OCI-LY3 (cell line): ENCODE data around the gene EXOSC10.

Experiments
- H2AFZ ChIP-seq: fragments of 200-600, 300-600 bp; shearing (Covaris generic); 2 replicates; pipeline ENCODE4 v1.6.0; 2014; ENCODE audit warnings: antibody characterized with exemption, low read depth, low read length
- H3K27ac ChIP-seq: fragments of 200-600, 300-600 bp; sonication (generic); 2 replicates; pipeline ENCODE4 v1.5.1; 2014; ENCODE audit warnings: mild to moderate bottlenecking, low read length, moderate library complexity, mixed read lengths
- H3K27me3 ChIP-seq: fragments of 200-600, 300-600 bp; sonication (generic); 2 replicates; pipeline ENCODE4 v1.6.1; 2014; ENCODE audit warnings: low read depth, low read length, mixed read lengths
- H3K36me3 ChIP-seq: fragments of 200-600, 300-600 bp; sonication (generic); replicated peaks from 2 replicates; pipeline ENCODE3; 2014; ENCODE audit warnings: low read depth, low read length, mixed read lengths
- H3K4me1 ChIP-seq: fragments of 300-600, 200-600 bp; sonication (generic); 2 replicates; pipeline ENCODE4 v1.6.1; 2014; ENCODE audit warnings: low read length, mixed read lengths
- H3K4me2 ChIP-seq: fragments of 200-600, 300-600 bp; sonication (generic); 2 replicates; pipeline ENCODE4 v1.6.1; 2014; ENCODE audit warnings: low read length, mixed read lengths
- H3K4me3 ChIP-seq: fragments of 300-600, 200-600 bp; sonication (generic); 2 replicates; pipeline ENCODE4 v1.5.1; 2014; ENCODE audit warnings: antibody characterized with exemption, mild to moderate bottlenecking, low read length, moderate library complexity
- H3K79me2 ChIP-seq: fragments of 300-600, 200-600 bp; shearing (Covaris generic); 2 replicates; pipeline ENCODE4 v1.6.1; 2014; ENCODE audit warnings: mild to moderate bottlenecking, low read length, mixed read lengths
- H3K9ac ChIP-seq: fragments of 300-600, 200-600 bp; shearing (Covaris generic); 2 replicates; pipeline ENCODE4 v1.6.0; 2014; ENCODE audit warnings: mild to moderate bottlenecking, low read length, moderate library complexity
- H3K9me3 ChIP-seq: fragments of 200-600, 300-600 bp; shearing (Covaris generic); 2 replicates; pipeline ENCODE4 v1.6.1; 2014; ENCODE audit warnings: low read length, mixed read lengths; ENCODE audit not compliant: insufficient read depth
- H4K20me1 ChIP-seq: fragments of 200-600, 300-600 bp; sonication (generic); 2 replicates; pipeline ENCODE4 v1.6.1; 2016; ENCODE audit warnings: low read length, mixed read lengths; ENCODE audit not compliant: insufficient read depth
- CTCF ChIP-seq: fragments of 200-600, 300-600 bp; sonication (generic); IDR thresholded peaks from 2 replicates; pipeline ENCODE4 v1.5.1; 2014; ENCODE audit warnings: antibody characterized with exemption, low read length, low read depth
- EZH2phosphoT487 ChIP-seq: fragments of 200-600 bp; shearing (Covaris generic); IDR thresholded peaks from 2 replicates; pipeline ENCODE4 v1.6.1; 2018; ENCODE audit warnings: antibody characterized with exemption, mixed run types, low read depth

The EXOSC10 gene

GRCh38 chr1:11062965-11063401, 36.7 kb downstream of the EXOSC10 start:
- Histone ChIP-seq H3K4me2 (no peak overlapping the region), H3K9me3 (no peaks in the 10 kb centered on the region), H3K36me3 (peaks cover 20% of the 10 kb centered on the region)

DNA sequence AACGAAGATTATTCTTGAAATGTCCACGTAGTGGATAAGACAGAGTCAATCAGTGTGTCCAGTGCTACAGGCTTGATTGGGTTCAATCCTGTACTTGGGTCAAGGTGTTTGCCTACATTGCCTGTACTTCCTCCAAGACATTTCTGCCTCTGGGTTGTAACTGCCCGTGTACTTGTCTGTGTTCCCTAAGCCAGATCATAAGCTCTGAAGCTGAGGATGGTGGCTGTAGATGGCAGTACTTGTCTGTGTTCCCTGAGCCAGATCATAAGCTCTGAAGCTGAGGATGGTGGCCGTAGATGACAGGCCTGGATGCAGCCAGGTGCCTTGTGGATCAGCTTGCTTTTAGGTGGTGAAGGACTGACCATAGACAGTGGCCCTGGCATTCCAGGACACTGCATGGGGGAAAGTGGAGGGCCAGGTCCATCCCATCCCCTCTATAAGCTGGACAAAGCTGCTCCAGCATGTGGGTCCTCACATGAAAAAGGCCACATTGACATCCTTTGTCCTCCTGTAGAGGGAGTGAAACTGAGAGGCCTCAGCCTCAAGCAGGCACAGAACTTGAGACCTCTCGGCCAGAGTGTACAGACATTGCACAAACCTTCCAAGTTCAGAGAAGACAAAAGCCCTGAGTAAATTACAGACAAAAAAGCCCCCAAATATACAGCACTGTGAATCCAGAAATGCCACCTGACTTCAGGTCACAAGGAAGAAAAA, 37.9 kb downstream of the EXOSC10 start:
- Histone ChIP-seq H2AFZ (no peak overlapping the region), H3K9ac (no peak overlapping the region), H3K79me2 (peaks cover 31% of the 10 kb centered on the region), H3K27me3 (no peaks in the 10 kb centered on the region), H3K4me2 (no peak overlapping the region), H3K36me3 (peaks cover 20% of the 10 kb centered on the region), H3K4me1 (peaks cover 4% of the 10 kb centered on the region; the same call in 1 of the 2 replicates), H3K9me3 (no peaks in the 10 kb centered on the region), H3K27ac (no peak overlapping the region), H3K4me3 (no peak overlapping the region), H4K20me1 (no peaks in the 10 kb centered on the region)
- no peak for TF ChIP-seq EZH2phosphoT487
- no peak for TF ChIP-seq CTCF

More at GRCh38 chr1:11062965-11063401, 36.7 kb downstream of the EXOSC10 start:
- Histone ChIP-seq H3K4me1 (peaks cover 4% of the 10 kb centered on the region; the same call in 1 of the 2 replicates), H3K4me3 (no peak overlapping the region), H3K9ac (no peak overlapping the region), H3K79me2 (peaks cover 29% of the 10 kb centered on the region), H4K20me1 (no peaks in the 10 kb centered on the region), H3K27ac (no peak overlapping the region), H2AFZ (no peak overlapping the region), H3K27me3 (no peaks in the 10 kb centered on the region)
- TF ChIP-seq EZH2phosphoT487 = no peak
- TF ChIP-seq CTCF = no peak

DNA sequence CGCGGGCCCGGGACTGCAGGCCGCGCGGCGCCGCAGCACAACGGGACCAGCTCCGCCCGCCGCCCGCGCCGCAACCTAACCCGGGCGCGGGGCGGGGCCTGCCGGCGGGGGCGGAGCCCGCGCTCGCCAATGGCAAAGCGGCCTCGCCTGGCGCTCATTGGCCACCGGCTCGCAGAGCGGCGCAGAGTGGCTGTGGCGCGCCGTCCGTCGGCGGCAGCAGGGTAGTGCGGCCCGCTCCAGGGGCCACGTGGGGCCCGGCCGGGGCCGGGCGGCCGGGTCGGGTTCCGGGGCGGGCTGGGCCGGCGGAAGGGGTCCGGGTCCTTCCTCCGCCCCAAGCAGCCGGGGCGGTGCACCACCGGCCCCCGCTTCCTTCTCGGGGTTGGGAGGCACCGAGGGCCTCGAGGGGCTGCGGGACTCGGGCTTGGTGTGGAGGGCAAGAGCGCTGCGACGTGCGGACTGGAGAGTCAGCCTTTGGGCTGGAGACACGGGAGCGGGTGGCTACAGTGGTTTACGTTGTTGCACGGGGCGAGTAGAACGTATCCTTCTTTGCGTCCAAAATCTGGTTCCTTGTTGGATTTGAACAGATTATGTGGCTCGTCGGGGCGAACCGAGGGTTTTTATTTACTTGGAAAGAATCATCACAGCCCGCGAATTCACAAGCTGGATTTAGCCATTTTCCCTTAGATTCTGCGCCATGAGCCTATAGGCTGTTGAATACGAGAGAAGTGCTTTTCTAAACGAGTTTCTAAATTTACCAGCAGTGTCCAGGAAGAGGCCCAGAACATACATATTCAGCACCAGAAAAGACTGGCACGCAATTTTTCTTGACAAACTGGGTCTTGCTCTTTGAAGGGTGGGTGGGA, 39.5 kb downstream of the EXOSC10 start, which contains the start of gene SRM:
TSS of gene SRM (minus strand) at position 51 of the 863 bp plus-strand sequence. CDS start 75 bp downstream, outside the sequence.
- H3K4me1 ChIP-seq = peaks cover 4% of the 10 kb centered on the region; the same call in 1 of the 2 replicates
- peak within 1 kb of the TSS; percentile 92 for H3K9ac ChIP-seq
- peak within 1 kb of the TSS; percentile 99 for H3K4me3 ChIP-seq
- peak within 1 kb of the TSS; percentile 93 for H3K4me2 ChIP-seq
- H3K79me2 ChIP-seq = peaks cover 31% of the 10 kb centered on the region
- H4K20me1 ChIP-seq = no peaks in the 10 kb centered on the region
- H3K9me3 ChIP-seq = no peaks in the 10 kb centered on the region
- H2AFZ ChIP-seq = peak within 1 kb of the TSS; percentile 69
- no peaks in the 10 kb centered on the region for H3K27me3 ChIP-seq
- H3K27ac ChIP-seq = peak within 1 kb of the TSS; percentile 46
- TF ChIP-seq CTCF (no peak), EZH2phosphoT487 (no peak)
- peaks cover 12% of the 10 kb centered on the region for H3K36me3 ChIP-seq
